NCI-H2029 treated with DMSO at 0.1 percent for 48 hours (cell line): ENCODE data around the gene GRIN3A.
"Not testable (repeated sequence)": the region's sequence is repeated elsewhere in the genome, so short reads cannot be mapped to it uniquely, and the experiment has no call there.

ENCODE experiments used
- DNase-seq: peaks from one replicate; lab custom pipeline; 2025; lab: John Stamatoyannopoulos, UW

The GRIN3A gene

DNA sequence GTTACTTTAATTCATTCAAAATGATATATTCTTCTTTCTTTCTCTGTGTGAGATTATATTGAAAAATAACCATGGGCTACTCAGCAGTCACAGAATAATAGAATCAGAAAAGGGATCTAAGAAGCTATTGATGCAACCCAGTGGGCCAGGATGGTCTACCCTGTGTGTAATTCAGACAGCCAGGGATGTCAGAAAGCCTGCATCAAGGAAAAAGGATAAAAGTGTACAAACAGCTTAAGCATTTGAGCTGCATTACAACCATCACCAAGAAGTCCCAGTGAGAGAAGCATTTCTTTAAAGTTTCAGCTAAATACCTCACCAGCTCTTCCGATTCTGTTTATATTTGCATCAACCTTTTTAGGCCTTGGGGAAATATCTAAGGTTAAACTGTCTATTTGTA is 105.8 kb downstream of the GRIN3A start:
- no peak for DNase-seq

DNA sequence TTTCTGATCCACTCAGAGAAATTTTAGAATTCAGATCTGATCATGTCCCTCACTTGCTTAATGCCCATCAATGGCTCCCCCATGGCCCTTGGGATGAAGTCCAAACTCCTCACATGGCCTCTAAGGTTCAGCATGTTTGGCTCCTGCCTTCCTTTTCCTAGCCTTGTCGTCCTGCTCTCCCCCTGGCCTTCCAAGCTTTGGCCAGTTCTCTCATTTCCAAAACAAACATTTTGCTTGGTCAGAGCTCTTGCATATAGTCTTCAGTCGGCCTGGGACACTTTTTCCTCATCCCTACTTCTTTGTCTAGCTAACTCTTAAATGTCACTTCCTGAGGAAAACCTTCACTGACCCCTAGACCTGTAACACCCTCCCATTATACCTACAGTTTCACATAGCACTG is 106.6 kb downstream of the GRIN3A start:
- DNase-seq: no peak

DNA sequence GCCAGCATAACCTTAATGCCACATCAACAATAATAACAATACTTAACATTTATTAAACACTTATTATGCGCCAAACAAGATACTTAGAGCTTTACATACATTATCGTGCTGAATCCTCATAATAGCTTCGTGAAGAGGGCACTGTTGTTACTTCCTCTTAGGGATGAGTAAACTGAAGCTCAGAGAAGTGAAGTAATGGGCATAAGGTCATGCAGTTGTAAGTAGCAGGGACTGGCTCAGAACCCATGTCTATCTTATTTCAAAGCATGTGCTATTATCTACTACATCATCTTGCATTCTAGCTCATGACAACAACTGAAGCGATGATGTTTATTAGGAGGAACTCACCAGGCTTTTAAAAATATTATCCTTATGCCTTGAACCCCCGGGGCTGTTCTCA is 108.8 kb downstream of the GRIN3A start:
- DNase-seq: no peak

DNA sequence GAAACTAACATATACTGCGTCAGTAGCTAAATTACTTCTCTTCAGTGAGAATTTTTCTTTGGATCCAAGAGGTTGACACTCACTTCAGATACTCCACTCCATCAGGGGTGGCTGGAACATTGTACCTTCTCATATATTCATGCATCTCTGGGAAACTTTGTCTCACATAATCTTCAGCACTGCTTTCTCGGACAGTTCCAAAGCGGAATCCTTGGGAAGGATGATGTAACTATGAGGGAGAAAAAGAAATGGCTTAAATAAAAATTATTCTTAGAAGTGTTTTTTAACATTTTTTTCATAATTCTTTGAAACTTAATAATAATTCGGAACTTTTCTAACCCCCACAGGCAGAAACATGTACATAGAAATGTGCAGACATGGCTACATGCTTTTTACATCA is 110.3 kb downstream of the GRIN3A start:
- DNase-seq: no peak

DNA sequence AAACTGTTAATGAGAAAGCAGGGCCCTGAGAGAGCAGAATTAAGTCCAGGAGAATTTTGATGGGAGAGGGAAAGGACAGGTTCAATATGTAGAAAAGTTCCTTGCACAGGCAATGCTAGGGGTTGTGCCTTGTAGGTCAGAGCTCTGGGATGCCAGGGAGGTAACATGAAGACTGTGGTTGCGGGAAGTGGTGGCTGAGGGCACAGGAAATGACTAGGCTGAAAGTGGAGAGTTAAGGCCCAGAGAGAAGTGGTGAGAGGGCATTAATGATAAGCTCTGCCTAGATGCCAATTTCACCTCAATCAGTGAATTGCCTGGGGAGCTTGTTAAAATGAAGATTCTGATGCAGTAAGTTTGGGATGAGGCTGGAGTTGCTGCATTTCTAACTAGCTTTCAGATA is 112.2 kb downstream of the GRIN3A start:
- DNase-seq: no peak

DNA sequence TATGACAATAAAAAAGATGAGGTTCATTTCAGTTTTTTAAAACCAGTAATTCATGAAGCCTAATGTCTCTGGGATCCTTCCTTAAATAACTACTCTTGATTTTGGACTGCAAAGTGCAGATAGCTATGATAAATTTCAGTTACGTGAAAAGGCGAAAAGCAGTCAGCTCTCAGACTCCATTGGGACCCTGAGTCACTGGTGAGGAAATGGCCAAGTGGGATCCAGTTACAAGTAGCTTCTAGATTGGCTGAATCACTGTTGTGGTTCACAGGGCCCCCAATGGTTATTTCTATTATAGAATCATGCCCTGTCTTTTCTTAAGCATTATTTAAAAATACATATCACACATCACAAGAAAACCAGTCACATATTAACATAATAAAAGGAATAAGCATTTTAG is 112.6 kb downstream of the GRIN3A start:
- DNase-seq: no peak

DNA sequence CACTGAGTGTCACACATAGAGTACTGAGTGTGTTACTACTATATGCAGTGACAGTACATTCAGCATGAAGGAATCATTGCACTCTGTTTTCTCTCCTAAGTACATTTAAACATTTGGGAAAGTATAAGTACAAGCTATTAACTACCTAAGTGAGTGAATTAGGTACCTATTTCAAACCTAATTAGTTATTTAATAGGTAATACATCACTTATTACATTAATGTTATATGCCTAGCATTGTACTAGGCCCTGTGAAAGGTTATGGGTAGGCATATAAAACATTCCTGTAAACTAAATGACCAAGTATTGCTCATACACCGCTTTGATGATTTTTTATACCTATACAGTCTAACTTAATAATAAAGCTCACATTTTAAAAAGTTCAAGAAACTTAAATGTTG is 118.0 kb downstream of the GRIN3A start:
- no peak for DNase-seq

DNA sequence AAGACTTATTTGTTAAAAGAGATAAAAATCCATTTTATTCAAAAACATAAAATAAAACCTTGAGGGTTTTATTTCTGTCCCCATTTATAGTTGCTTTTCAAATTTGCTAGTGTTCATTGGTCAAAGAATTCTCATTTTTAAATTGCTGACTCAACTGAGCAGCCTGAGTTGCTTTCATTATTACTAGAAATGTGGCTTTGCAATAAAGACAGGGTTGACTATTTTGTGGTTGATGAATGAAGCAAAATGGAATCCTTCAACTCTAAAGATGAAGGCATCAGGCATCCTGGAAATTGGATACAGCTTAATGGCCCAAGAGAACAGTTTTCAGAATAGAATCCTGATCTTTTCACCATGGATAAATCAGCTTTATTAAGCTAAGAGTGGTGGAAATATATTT is 119.7 kb downstream of the GRIN3A start:
- no peak for DNase-seq

DNA sequence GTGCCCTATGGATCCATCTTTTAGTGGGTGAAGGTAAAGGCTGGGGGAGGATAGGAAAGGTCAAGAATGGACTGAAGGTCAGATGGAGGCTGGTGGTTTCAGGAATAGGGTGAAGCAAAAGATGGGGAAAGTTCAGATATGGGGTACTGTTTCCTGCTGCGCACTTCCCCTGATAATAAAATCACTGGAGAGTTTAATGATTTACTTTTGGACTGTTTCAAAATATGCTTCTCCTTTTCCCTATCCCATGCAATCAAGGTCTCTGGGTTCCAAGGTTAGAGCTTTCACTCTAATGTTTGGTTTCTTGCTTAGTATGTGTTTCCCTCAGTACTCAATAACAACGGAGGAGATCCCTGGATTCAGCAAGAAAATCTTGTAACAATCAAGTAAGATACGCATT is 132.9 kb downstream of the GRIN3A start:
- DNase-seq: no peak

DNA sequence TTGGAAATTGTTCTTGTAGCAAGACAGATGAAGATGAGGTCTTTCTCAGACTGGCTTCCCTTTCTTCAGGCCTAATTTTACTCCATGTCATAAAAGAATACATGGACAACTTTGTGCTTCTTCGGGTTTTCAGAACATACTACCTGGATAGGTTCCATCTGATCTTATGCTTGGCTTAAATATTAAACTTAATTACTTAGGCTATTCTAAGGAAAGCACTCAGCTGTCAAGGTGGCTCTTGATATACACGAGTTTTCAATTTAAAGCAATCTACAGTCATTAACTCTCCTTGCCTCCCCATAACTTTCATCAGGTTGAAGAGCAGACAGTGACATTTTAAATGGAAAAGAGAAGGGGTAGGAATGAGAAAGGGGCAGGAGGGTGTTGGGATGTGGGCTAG is 134.2 kb downstream of the GRIN3A start:
- no peak for DNase-seq

DNA sequence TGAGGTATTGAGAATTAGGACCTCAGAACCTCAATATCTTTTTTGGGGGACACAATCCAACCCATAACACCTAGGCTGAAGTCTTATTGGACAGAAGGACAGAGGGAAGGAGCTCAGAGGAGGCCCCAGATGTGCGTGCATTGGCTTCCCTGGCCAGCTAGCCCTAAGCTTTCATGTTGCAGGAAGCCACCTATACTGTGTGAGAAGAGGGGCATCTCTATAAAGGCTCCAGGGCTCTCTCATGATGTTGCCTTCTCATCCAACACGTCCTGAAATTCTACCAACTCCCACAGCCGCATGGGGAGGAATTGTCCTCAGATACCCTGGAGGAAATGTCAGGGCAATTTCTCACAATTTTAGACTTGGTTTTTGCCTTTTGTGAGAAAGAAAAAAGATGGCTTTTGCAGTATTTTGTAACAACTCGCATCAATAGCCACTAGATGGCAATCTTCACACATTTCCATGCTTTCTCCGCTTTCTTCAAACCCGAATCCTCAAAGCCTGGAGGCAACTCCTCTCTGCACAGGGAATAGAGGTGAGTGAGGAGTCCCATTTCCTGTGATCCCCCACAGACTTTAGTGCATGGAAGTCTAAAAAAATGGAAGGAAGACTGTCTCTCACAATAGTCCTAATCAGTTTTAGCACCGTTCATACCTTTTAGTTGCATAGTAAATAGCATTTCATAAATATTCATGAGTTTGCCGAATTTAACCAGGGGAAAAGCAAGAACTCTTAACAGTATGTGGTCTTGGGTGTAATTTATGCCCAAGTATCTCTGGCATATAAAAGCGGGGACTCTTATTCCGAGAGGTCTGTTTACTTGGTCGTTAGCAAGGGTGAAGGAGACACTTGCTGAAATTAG is 136.3 kb downstream of the GRIN3A start:
- peak; percentile 22 for DNase-seq

DNA sequence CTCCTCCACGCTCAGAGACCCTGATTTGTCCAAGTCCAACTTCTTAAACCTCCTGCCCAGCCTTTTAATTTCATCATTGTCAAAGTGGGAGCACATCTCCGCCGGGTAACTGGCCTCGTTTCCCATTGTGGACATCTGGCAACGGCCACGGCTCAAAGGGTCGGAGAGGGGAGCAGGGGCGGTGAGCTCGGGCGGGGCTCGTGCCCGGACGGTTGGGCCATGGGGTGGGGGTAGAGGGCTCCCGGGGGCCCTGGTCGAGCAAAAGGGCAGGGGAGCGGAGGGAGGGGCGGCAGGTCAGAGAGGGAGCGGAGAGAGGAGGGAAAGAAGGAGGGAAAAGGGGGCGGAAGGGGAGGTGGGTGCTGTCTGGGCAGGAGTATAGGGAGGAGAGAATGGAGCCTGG is 143.7 kb downstream of the GRIN3A start, which contains the start of gene PPP3R2:
PPP3R2 (minus strand) TSS at position 174 of the 400 bp plus-strand sequence; CDS start at position 126, 48 bp downstream.
- DNase-seq: no peak

DNA sequence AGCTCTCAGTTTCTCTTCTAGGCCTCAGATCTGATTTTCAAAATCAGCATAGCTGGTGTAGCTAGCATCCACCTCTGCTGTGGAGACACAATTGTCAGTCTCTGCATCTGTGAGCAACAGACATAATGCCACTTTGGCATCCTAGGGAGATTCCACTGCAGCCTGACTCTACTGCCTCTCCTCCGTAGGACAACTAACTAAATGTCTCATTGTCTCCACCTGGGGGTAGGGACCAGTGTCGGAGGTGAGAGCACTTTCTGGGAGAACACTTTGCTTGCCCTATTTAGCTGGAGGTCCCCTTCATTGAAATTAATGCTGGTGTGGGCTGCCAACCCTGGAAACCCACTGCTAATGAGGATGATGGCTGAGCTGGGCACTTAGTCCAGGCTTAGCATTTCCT is 145.1 kb downstream of the GRIN3A start:
- DNase-seq: no peak

DNA sequence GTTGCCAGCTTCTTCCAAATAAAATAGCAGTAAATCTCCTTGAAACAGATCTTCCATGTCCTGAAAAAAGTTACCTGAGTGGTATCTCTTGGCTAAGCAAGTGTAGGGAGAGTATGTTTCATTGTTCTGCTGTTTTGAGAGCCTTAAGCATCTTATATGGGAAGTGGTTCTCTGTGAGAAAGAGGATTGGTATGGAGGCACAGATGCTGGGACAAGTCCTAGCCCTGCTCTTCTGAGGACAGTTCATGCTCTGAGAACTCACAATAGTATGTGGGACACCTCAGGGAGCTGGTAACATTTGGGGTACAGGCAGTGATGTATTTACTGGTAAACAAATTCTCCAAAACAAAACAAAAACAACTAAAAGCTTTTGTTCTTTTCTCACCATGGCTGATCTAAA is 145.7 kb downstream of the GRIN3A start:
- no peak for DNase-seq

DNA sequence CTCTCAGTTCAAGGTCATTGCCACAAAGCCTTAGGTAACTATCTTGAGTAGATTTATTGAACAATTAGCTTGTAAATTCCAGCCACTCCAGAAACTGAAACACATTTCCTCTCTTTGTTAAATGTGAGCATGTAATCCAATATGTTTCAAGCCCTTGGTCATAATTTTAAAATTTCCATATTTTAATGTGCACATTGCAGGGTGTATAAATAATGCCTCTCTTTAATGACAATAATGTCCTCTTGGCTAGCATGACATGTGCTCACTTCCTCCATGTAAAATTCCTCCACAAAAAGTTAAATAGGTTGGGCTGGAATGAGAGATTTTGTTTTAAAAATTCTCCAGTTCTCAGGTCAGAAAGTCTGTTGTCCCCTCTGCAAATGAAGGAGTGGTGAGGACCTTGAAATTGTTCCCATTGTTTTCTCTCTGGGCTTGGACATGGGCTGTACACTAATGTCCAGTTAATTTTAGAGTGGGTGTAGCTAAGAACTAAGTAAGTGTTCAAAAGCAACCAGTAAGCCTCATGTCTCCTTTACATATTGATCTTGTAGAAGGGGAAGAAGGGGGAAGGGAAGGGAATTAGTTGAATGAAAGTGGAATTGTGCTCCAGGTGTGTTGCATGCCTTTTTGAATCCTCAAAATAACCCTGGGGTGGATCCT is 146.5 kb downstream of the GRIN3A start:
- DNase-seq: no peak

DNA sequence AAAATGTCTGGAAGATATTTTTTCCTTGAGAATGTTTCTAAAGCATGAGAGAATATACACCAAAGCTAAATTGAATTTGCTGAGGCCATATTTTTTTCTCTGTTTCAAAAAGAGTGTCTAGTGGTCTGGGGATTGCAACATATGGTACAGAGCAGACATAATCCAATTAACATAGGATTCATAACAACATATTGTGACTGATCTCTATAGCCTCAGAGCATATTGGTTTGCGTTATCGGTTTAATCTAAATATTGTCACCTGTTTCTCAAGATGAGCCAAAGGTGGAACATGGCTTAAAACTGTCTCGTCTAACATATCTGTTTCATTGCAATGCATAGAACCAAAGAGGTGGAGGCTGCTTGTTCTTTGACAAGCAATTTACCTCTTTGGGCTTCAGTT is 147.5 kb downstream of the GRIN3A start:
- no peak for DNase-seq

DNA sequence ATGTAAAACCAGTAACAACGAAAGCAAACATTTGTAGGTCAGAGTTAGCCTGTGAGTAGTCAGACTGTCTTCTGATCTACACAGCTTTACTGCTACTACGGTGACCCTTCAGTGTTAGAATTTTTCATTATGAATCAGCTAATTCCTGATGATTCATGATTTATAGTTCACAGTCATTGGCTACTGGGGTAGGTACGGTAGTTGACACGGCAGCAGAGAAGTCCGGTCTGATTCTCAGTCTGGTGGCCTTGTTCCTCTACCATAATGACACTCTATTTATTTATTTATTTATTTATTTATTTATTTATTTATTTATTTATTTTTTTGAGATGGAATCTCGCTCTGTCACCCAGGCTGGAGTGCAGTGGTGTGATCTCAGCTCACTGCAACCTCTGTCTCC is 148.4 kb downstream of the GRIN3A start:
- not testable (repeated sequence) for DNase-seq

DNA sequence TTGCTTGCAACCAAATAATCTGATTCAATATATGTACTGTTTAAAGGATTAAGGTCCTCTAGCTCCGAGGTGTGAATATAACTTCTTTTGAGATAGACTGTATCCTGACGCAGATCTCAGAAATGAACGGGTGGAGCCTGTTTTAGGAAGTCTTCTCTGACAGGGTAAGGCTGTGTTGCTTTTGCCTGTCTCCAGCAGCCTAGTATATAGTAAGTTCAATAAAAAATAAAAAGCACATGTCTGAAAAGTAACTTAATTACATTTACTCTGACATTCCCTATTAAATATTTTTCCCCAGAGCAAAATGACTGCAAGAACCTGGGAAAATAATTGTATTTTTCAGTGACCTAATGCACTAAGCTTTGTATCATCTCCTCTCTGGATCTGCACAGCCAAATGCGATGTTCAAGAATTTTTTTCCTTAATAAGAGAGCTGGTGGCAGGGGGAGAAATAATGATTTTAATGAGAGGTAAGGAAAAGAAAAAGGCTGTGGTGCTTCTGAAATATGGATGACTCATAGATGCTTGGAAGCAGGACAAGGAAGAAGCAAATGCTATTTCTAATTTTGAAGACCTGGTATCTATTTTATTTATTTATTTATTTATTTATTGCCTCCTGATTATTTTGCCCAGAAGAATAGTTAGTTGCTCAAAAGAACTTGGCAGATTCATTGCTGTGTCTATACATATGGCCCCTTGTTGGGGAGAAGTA is 151.0 kb downstream of the GRIN3A start:
- DNase-seq: no peak

DNA sequence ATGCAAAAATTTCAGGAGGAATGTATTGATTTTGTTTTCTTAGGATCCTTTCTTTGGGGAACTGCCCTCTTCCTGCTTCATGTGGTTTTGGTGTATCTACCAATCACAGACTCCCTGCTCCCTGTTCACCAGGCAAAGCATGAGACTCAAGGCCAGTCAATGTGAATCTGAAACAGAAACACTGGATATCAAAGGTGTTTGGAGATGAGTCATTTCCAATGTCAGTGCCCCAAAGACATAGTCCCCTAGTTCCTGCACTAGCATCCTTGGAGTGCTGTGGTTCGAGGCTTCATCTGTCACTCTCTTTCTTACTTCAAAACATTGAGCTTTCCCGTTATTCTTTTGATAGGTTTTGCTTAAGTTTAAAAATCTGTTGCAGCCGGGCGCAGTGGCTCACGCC is 151.8 kb downstream of the GRIN3A start:
- no peak for DNase-seq

DNA sequence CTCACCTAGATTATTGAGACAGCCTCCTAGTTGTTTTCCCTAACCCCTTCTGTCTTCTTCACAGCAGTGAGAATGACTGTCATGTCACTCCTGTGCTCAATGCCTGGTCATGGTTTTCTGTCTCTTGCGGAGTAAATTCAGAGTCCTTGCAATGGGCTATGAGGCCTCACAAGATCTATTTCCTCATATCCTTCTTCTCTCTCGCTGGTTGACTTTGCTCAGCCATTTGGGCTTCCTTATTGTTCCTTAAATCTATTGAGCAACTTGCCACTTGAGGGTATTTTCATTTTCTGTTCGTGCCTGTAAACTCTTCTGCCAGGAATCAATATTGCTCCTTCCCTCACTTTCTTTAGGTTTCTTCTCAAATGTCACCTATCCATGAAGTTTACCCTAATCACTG is 152.7 kb downstream of the GRIN3A start:
- no peak for DNase-seq

DNA sequence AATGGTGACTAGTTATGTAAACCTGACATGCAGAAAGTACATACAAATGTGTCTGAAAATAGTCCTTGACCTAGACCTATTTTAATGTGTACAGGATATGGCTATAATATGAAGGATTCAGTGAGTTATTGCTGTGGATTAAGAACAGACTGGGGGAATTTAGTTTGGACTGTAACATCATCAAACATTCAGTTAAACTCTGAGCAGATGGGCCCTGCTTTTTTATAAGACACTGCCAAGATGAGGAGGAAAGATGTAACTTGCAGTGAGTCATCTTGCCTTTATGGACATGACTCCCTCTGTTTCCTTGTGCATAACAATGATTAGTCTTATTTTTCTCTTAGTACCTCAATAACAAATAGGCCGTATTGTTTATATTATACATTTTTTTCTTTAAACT is 155.9 kb downstream of the GRIN3A start:
- no peak for DNase-seq

DNA sequence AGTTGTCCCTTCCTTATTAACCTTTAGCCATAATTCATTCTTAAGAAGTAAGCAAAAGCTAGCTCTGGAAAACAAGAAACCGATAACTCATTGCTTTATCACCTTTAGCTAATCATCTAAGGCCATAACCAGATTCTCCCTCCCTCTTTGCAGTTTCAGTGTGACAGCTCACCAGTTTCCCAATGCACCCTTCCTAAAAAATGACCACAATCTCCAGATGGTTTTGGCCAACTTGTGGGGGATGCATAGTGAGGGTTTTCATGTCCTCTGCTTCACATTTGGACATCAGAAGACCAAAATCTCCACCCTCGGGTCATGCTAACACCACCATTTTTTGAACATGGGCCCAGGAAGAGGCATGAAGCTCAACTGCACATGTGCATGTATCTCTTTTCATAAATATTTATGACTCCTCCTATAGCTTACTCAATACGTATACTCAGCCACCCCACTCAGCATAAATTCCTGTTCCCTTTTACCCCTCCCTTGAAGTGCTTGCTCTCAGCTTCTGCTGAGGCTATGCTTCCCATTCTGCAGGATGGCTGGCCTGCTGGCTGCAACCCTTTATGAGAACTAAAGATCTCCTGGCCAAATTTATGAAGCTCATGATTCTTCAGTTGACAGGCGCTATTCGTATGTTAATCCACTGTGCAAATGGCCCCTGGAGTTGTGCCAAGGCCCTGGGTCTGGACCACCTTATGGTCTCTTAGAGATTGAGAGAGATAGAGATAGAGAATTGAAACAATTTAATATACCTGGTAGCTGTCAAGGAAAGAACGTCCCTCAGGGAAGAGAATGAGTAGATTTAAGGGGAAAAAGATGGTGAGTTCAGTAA is 158.5 kb downstream of the GRIN3A start:
- DNase-seq: no peak
